IMR-90 (cell line): ENCODE measurements around the gene CYSRT1. TPM values are rescaled to one million over a fixed set of nuclear protein-coding genes. Genes with fewer than 3 reads are reported as not detected.

Source experiments
- polyA plus RNA-seq, 3 experiments: library from polyadenylated mRNA; depleted of rRNA; stranded (reverse); fragments of >200 nt; gene quantifications; 2 replicates each; pipeline ENCODE4 v1.2.3, GENCODE V29; 2012; ENCODE audit warnings: low replicate concordance in 1 of 3
- total RNA-seq: library from RNA; depleted of rRNA; stranded (reverse); fragments of >200 nt; gene quantifications from 2 replicates; pipeline ENCODE4 v1.2.3, GENCODE V29; 2012; rRNA removed

The CYSRT1 gene
- total and polyA plus RNA-seq, 2 of the 4 experiments (the other 2 are of a cell fraction) = 0.18 to 0.84 TPM

Other genes starting within 250 kb of the CYSRT1 start
Only the 30 nearest of the 32 such genes appear.
- 4.4 and 5.7 TPM in 2 replicates for gene PAXX, start 232.8 kb upstream of the CYSRT1 start, total RNA-seq
- gene PAXX, start 232.8 kb upstream of the CYSRT1 start, polyA plus RNA-seq (2012; rRNA removed) = 24.6 and 30.2 TPM in 2 replicates
- gene CLIC3, start 228.6 kb upstream of the CYSRT1 start, total RNA-seq = 0.18 and 0.28 TPM in 2 replicates
- gene CLIC3, start 228.6 kb upstream of the CYSRT1 start, polyA plus RNA-seq (2012; rRNA removed) = 1.7 and 2.1 TPM in 2 replicates
- gene ABCA2, start 196.9 kb upstream of the CYSRT1 start, total RNA-seq = 3.8 and 4.4 TPM in 2 replicates
- gene ABCA2, start 196.9 kb upstream of the CYSRT1 start, polyA plus RNA-seq (2012; rRNA removed) = 46.0 and 52.3 TPM in 2 replicates
- gene FUT7, start 193.1 kb upstream of the CYSRT1 start, total RNA-seq = not detected in 2 replicates
- gene FUT7, start 193.1 kb upstream of the CYSRT1 start, polyA plus RNA-seq (2012; rRNA removed) = not detected in 2 replicates
- 2.7 and 2.8 TPM in 2 replicates for gene NPDC1, start 179.0 kb upstream of the CYSRT1 start, total RNA-seq
- gene NPDC1, start 179.0 kb upstream of the CYSRT1 start, polyA plus RNA-seq (2012; rRNA removed) = 58.1 and 74.0 TPM in 2 replicates
- not detected in 2 replicates for gene ENTPD2, start 171.1 kb upstream of the CYSRT1 start, total RNA-seq
- gene ENTPD2, start 171.1 kb upstream of the CYSRT1 start, polyA plus RNA-seq (2012; rRNA removed) = not detected in 2 replicates
- 3.3 and 3.4 TPM in 2 replicates for gene SAPCD2, start 154.6 kb upstream of the CYSRT1 start, total RNA-seq
- gene SAPCD2, start 154.6 kb upstream of the CYSRT1 start, polyA plus RNA-seq (2012; rRNA removed) = 4.9 and 6.4 TPM in 2 replicates
- 2.3 and 2.5 TPM in 2 replicates for gene UAP1L1, start 147.7 kb upstream of the CYSRT1 start, total RNA-seq
- gene UAP1L1, start 147.7 kb upstream of the CYSRT1 start, polyA plus RNA-seq (2012; rRNA removed) = 8.7 and 9.8 TPM in 2 replicates
- 25.0 and 28.7 TPM in 2 replicates for gene MAN1B1, start 138.2 kb upstream of the CYSRT1 start, total RNA-seq
- gene MAN1B1, start 138.2 kb upstream of the CYSRT1 start, polyA plus RNA-seq (2012; rRNA removed) = 49.8 and 55.1 TPM in 2 replicates
- gene DPP7, start 110.4 kb upstream of the CYSRT1 start, total RNA-seq = 14.2 and 14.9 TPM in 2 replicates
- 76.4 and 88.2 TPM in 2 replicates for gene DPP7, start 110.4 kb upstream of the CYSRT1 start, polyA plus RNA-seq (2012; rRNA removed)
- gene GRIN1, start 86.0 kb upstream of the CYSRT1 start, total RNA-seq = not detected in 2 replicates
- gene GRIN1, start 86.0 kb upstream of the CYSRT1 start, polyA plus RNA-seq (2012; rRNA removed) = 0.04 and 0.09 TPM in 2 replicates
- gene LRRC26, start 55.1 kb upstream of the CYSRT1 start, total RNA-seq = not detected in 2 replicates
- gene LRRC26, start 55.1 kb upstream of the CYSRT1 start, polyA plus RNA-seq (2012; rRNA removed) = not detected in 2 replicates
- gene TMEM210, start 53.1 kb upstream of the CYSRT1 start, total RNA-seq = not detected in 2 replicates
- not detected in 2 replicates for gene TMEM210, start 53.1 kb upstream of the CYSRT1 start, polyA plus RNA-seq (2012; rRNA removed)
- 9.3 and 9.4 TPM in 2 replicates for gene ANAPC2, start 36.6 kb upstream of the CYSRT1 start, total RNA-seq
- 29.5 and 34.3 TPM in 2 replicates for gene ANAPC2, start 36.6 kb upstream of the CYSRT1 start, polyA plus RNA-seq (2012; rRNA removed)
- 55.7 and 63.9 TPM in 2 replicates for gene SSNA1, start 36.5 kb upstream of the CYSRT1 start, total RNA-seq
- gene SSNA1, start 36.5 kb upstream of the CYSRT1 start, polyA plus RNA-seq (2012; rRNA removed) = 86.7 and 107 TPM in 2 replicates
- 1.7 and 1.8 TPM in 2 replicates for gene TPRN, start 24.4 kb upstream of the CYSRT1 start, total RNA-seq
- gene TPRN, start 24.4 kb upstream of the CYSRT1 start, polyA plus RNA-seq (2012; rRNA removed) = 5.3 and 7.1 TPM in 2 replicates
- 18.8 and 20.8 TPM in 2 replicates for gene TMEM203, start 19.5 kb upstream of the CYSRT1 start, total RNA-seq
- gene TMEM203, start 19.5 kb upstream of the CYSRT1 start, polyA plus RNA-seq (2012; rRNA removed) = 39.1 and 40.6 TPM in 2 replicates
- 0.90 and 1.1 TPM in 2 replicates for gene NDOR1, start 19.5 kb upstream of the CYSRT1 start, total RNA-seq
- 10.6 and 14.0 TPM in 2 replicates for gene NDOR1, start 19.5 kb upstream of the CYSRT1 start, polyA plus RNA-seq (2012; rRNA removed)
- not detected in 2 replicates for gene RNF208, start 2.9 kb upstream of the CYSRT1 start, total RNA-seq
- 1.2 and 1.6 TPM in 2 replicates for gene RNF208, start 2.9 kb upstream of the CYSRT1 start, polyA plus RNA-seq (2012; rRNA removed)
- not detected in 2 replicates for gene RNF224, start 2.3 kb downstream of the CYSRT1 start, total RNA-seq
- gene RNF224, start 2.3 kb downstream of the CYSRT1 start, polyA plus RNA-seq (2012; rRNA removed) = not detected in 2 replicates
- gene SLC34A3, start 5.7 kb downstream of the CYSRT1 start, total RNA-seq = not detected in 2 replicates
- not detected in 2 replicates for gene SLC34A3, start 5.7 kb downstream of the CYSRT1 start, polyA plus RNA-seq (2012; rRNA removed)
- gene TUBB4B, start 16.1 kb downstream of the CYSRT1 start, total RNA-seq = 236 and 237 TPM in 2 replicates
- 529 and 613 TPM in 2 replicates for gene TUBB4B, start 16.1 kb downstream of the CYSRT1 start, polyA plus RNA-seq (2012; rRNA removed)
- gene STPG3, start 26.1 kb downstream of the CYSRT1 start, total RNA-seq = not detected in 2 replicates
- not detected in 2 replicates for gene STPG3, start 26.1 kb downstream of the CYSRT1 start, polyA plus RNA-seq (2012; rRNA removed)
- 36.7 and 36.9 TPM in 2 replicates for gene NELFB, start 30.2 kb downstream of the CYSRT1 start, total RNA-seq
- 65.1 and 66.0 TPM in 2 replicates for gene NELFB, start 30.2 kb downstream of the CYSRT1 start, polyA plus RNA-seq (2012; rRNA removed)
- gene TOR4A, start 52.6 kb downstream of the CYSRT1 start, total RNA-seq = 9.7 and 11.4 TPM in 2 replicates
- gene TOR4A, start 52.6 kb downstream of the CYSRT1 start, polyA plus RNA-seq (2012; rRNA removed) = 22.9 and 28.4 TPM in 2 replicates
- gene NRARP, start 77.1 kb downstream of the CYSRT1 start, total RNA-seq = not detected in 2 replicates
- 0.15 and 0.39 TPM in 2 replicates for gene NRARP, start 77.1 kb downstream of the CYSRT1 start, polyA plus RNA-seq (2012; rRNA removed)
- gene EXD3, start 198.0 kb downstream of the CYSRT1 start, total RNA-seq = 1.1 and 1.7 TPM in 2 replicates
- 7.4 and 10.2 TPM in 2 replicates for gene EXD3, start 198.0 kb downstream of the CYSRT1 start, polyA plus RNA-seq (2012; rRNA removed)
- not detected in 2 replicates for gene NOXA1, start 198.2 kb downstream of the CYSRT1 start, total RNA-seq
- gene NOXA1, start 198.2 kb downstream of the CYSRT1 start, polyA plus RNA-seq (2012; rRNA removed) = 0.16 and 0.17 TPM in 2 replicates
- not detected in 2 replicates for gene ENTPD8, start 216.2 kb downstream of the CYSRT1 start, total RNA-seq
- gene ENTPD8, start 216.2 kb downstream of the CYSRT1 start, polyA plus RNA-seq (2012; rRNA removed) = 0.07 TPM in 2 replicates
- gene NSMF, start 234.2 kb downstream of the CYSRT1 start, total RNA-seq = 7.7 and 10.0 TPM in 2 replicates
- gene NSMF, start 234.2 kb downstream of the CYSRT1 start, polyA plus RNA-seq (2012; rRNA removed) = 40.9 and 45.9 TPM in 2 replicates